Body of pancreas (tissue), 4 donors: ENCODE results near the gene CLCNKB.

Experiments used
- CTCF ChIP-seq, 7 experiments: fragments of 450-650 bp in 4 of 7; fragments of 200-600 bp in 3 of 7; sonication (generic) in 3 of 7; IDR thresholded peaks; one replicate each; pipeline ENCODE4 v1.5.1; 2016 to 2019; ENCODE audit warnings: antibody characterized with exemption in 7 of 7
- POLR2A ChIP-seq, 3 donors: fragments of 450-650 bp; IDR thresholded peaks; one replicate each; pipeline ENCODE4 v1.6.1; 2016; ENCODE audit warnings: antibody characterized with exemption in 3 of 3, mild to moderate bottlenecking in 2 of 3

GRCh38 chr1:16092923-16093511 lies 49.4 kb downstream of the CLCNKB start:
- TF ChIP-seq POLR2A (IDR thresholded peaks at IDR 0.05) (no peak), CTCF (IDR thresholded peaks at IDR 0.05) (no peak)
